SW480 (cell line): Measurements from ENCODE around the gene IPO13.
A peak's percentile ranks its signal among the peaks of the same experiment; 100 is the strongest.

Source experiments
- DNase-seq: peaks from one replicate; pipeline ENCODE4 v3.0.0-alpha.2; 2016; ENCODE audit warnings: low spot score

Gene IPO13

DNA sequence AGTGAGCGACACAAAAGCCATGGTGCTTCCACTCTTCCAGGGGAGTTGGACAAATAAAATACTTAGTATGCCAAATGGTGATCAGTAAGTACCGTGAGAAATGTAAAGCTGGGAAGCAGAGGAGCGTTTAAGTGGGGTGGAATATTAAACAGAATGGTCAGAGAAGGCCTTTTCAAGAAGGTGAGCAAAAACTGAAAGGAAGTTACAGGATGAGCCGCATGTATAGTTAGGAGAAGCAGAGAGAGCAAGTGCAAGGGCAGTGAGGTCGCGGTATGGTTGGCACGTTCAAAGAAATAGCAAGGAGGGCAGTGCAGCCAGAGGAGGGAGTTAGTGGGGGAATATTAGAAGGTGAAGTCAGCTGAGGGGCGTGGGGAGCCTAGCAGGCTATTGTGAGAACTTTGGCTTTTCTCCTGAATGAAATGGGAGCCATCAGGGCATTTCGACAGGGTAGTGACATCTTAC, 27.3 kb downstream of the IPO13 start:
- DNase-seq = peak; percentile 41

DNA sequence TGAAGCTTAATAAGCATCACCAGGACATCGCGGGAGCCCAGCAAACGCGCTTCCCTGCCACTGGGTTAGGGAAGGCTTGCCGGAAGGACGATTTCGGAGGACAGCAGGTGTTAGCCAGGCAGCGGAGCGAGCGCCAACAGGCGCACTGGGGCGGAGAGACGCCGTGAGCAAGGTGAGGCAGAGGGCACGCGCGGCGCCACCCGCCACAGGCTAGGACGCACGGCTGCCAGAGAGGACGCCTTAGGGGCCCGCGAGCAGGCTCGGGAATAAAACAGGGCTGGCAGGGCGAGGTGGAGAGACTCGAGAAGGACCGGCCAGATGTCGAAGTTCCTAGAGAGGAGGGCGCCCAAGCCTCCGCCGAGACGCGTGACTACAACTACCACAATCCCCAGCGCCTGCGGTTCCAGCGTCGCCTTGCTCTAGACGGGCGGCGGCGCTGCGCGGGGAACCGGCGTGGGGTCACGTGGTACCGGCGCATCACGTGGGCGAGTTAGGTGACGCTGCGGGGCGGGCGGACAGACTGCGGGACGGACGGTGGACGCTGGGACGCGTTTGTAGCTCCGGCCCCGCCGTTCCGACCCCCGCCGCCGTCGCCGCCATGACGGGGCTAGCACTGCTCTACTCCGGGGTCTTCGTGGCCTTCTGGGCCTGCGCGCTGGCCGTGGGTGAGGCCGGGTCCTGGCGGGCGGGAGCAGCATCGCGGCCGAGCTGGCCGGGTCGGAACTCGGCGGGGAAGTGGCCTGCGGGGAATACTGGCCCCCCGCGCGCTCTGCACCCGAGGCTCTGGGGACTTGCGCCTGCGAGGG, 27.9 kb downstream of the IPO13 start, which contains the start of gene ATP6V0B:
Gene ATP6V0B, plus strand, starts transcription at position 518 of the 806 bp plus-strand sequence. Its CDS starts 81 bp downstream, at position 599.
- peak; percentile 94 for DNase-seq

- DNase-seq = peak; percentile 40
Observed at GRCh38 chr1:43975249-43975961, 28.7 kb downstream of the IPO13 start.

DNA sequence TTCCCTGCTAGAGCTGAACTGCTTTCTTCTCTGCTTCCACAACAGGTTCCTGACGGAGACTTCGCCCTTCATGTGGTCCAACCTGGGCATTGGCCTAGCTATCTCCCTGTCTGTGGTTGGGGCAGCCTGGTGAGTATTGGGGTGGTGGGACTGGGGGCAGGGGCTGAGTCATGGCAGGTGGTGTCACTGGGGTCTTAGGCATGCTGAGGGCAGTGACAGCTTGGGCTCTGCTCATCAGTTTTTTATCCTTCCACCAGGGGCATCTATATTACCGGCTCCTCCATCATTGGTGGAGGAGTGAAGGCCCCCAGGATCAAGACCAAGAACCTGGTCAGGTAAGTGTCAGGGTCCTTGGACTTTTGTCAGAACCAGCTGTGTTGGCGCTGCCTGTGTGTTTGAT, 29.3 kb downstream of the IPO13 start:
- DNase-seq = no peak

GRCh38 chr1:43976890-43977289, 30.1 kb downstream of the IPO13 start:
- no peak for DNase-seq

DNA sequence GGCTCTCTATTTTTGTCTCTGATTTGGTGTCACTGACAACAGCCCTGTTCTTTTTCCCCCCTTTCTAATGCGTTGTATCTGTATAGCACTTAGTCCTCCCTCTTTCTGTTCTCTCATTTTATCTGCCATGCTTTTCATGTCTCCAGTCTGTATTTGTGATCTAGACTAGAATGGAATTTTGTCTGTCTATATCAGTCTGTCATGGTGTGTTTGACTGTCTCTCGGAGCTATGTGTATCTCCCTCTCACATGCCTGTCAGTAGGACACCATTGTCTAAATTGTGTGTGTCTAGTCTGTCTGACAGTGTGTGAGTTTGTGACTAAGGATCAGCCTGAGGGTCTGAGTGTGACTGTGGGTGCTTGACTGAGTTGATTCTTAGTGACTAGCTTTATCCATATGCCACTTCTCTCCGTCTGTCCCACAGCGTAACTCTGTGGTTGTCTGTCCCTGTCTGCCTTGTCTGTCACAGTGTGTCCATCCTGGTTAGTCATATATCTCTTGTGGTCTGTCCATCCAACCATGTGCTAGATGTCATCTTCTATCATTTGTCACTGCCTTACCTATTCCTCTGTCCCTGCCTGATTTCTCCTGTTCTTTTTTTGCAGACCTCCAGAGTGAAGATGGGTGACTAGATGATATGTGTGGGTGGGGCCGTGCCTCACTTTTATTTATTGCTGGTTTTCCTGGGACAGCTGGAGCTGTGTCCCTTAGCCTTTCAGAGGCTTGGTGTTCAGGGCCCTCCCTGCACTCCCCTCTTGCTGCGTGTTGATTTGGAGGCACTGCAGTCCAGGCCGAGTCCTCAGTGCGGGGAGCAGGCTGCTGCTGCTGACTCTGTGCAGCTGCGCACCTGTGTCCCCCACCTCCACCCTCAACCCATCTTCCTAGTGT, 30.9 kb downstream of the IPO13 start:
- DNase-seq = no peak

- DNase-seq = no peak
Observed at GRCh38 chr1:43978264-43978550, 31.5 kb downstream of the IPO13 start.

DNA sequence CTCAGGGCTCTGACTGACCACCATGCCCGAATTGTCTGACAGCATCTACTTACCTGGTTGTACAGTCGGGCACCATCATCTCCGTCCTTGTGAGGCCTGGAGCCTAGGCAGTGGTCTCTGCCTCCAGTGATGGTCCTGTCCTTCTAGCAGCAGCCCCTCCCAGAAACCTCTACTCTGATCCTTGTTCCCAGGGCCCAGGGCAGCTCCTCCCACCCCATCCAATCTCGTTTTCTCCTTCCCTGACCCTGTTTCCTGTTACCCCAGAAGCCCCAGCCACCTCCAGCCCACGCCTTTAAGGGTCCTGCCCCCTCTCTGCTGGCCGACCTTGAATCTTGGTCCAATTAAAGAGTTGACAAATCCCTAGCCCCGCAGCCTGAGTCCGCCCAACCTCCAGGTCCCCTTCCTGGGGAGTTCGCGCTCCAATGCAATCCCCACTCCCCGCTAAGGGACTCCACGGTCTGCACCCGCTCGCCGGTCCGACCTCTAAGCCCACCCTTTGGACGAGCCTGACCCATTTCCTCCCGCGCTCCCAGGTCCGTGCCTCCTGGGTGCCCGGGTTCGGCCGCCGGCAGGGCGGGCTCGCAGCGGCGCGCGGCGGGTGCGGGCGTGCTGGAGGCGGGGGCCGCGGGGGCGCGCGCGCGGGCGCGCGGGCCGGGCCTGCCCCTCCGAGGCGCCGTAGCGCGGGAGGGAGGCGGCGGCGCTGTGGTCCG, 32.0 kb downstream of the IPO13 start, which contains the start of gene B4GALT2:
Gene B4GALT2, plus strand, starts transcription at position 660 of the 710 bp plus-strand sequence. CDS start 1,951 bp downstream, outside the sequence.
- no peak for DNase-seq

DNA sequence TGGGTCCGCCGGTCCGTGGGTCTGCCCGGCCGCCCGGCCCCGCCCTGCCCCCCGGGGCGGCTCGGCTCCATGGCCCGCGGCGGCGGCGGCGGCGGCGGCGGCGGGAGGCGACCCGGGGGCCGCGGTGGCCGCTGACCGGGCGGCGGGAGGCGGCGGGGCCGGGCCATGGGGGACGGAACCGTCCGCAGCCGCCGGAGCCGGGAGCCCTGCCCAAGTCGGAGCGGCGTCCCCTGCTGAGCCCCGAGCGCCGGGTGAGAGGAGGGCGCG, 32.4 kb downstream of the IPO13 start:
- no peak for DNase-seq

DNA sequence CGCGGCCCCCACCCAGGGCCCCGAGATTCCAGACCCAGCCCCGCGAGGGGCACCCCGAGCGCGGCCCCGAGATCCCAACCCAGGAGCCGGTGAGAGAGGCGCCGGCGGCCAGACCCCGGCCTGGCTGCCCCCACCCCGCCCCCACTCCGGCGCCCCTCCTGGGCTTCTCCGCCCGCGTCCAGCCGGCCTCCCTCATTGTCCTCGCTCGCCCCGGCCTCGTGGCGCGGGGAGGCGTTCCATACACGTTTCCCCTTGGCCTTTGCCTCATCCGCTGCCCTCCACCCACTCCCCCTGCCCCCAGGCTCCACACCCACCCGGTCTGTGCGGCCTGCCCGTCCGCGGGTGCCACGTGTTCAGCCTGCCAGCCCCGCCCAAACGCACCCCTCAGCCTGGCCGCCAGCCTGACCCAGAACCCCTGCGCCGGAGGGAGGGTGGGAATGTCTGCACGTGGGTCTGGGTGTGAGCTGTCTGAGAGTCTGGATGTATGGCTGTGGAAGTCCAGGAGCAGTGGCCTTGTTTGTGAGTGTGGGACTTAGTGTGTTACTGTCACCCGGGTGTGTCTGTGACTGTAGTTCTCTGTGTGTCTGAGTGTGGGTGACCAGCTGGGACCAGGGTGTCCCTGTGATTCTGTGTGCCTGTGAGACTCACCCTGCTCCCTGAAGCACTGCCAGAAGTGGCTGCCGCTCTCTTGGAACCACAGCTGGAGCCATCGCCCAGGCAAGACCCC, 32.9 kb downstream of the IPO13 start:
- peak; percentile 46 for DNase-seq

- DNase-seq = no peak
Observed at GRCh38 chr1:43980255-43981134, 33.7 kb downstream of the IPO13 start.

GRCh38 chr1:43981135-43981491, 34.4 kb downstream of the IPO13 start:
- no peak for DNase-seq

- no peak for DNase-seq
Observed at GRCh38 chr1:43981636-43982035, 34.9 kb downstream of the IPO13 start.

GRCh38 chr1:43982241-43982640, 35.5 kb downstream of the IPO13 start:
- no peak for DNase-seq

DNA sequence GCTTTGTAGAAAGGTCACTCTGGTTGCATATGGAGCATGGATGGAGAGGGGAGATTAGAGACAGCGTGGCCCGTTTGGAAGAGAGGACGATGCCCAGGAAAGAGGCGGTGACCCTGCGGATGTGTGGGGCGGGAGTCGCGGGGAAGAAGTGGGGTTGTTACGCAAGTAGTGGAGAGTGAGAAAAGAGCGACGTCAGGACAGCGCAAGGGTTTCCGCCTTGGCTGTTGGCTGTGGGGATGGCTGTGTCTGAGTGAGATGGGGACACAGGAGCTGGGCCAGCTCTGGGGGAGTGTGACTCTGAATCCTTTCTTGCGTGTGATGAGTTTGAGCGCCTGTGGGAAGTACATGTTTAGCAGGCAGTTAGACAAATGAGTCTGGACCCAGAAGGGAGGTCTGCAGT, 36.1 kb downstream of the IPO13 start:
- DNase-seq = no peak

GRCh38 chr1:43983253-43983899, 36.6 kb downstream of the IPO13 start:
- DNase-seq = no peak

DNA sequence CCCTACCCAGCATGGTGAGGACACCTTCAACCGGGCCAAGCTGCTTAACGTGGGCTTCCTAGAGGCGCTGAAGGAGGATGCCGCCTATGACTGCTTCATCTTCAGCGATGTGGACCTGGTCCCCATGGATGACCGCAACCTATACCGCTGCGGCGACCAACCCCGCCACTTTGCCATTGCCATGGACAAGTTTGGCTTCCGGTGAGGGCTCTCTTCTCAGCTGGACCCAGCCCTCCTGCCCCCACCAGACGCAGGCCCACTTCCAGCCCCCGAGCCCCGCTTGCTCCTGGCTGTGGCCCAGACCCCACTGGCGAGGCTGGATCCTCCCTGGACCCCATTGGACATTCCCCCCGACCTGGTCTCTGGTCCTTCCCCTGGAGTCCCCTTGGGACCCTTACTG, 38.1 kb downstream of the IPO13 start:
- DNase-seq = no peak

- DNase-seq = no peak
Observed at GRCh38 chr1:43985984-43986595, 39.3 kb downstream of the IPO13 start.

DNA sequence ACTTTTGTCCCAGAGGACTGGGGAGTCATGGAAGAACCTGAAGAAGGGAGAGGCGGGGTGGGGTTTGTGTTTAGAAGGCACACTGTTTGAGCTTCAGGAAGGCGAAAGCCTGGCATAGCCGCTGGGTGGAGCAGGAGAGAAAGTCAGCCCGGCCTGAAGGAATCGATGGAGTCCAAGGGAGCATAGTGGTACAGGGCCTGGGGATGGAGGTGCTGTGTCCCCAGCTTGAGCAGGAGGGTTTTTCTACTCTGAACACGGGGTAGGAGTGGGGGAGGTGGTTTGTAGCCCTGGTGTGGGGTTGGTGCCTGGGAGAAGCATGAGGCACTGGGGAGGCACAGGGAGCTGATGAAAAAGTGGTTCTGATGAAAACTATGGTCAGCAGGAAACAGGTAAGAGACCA, 40.0 kb downstream of the IPO13 start:
- DNase-seq = no peak
